ENCODE results near the gene IGFN1.
"Not testable (repeated sequence)": the region's sequence is repeated elsewhere in the genome, so short reads cannot be mapped to it uniquely, and the experiment has no call there.

The IGFN1 gene

DNA sequence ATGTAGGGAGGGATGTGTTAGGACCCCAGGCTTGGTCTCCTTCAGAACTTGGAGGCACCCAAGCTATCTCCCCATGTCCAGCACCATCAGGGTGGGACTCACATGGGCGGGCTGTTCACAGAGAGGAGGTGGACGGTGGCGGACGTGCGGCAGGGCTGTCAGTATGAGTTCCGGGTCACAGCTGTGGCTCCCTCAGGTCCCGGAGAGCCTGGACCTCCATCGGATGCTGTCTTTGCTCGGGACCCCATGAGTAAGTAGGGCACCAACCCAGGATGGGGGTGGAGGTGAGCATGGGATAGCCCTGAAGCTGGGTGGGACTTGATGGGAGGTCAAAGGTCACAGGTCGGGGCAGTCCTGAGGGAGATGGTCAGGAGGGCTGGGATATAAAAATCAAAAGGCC, 27.8 kb downstream of the IGFN1 start:
- DNase-seq (ENCODE audit: low read depth) = no peak

DNA sequence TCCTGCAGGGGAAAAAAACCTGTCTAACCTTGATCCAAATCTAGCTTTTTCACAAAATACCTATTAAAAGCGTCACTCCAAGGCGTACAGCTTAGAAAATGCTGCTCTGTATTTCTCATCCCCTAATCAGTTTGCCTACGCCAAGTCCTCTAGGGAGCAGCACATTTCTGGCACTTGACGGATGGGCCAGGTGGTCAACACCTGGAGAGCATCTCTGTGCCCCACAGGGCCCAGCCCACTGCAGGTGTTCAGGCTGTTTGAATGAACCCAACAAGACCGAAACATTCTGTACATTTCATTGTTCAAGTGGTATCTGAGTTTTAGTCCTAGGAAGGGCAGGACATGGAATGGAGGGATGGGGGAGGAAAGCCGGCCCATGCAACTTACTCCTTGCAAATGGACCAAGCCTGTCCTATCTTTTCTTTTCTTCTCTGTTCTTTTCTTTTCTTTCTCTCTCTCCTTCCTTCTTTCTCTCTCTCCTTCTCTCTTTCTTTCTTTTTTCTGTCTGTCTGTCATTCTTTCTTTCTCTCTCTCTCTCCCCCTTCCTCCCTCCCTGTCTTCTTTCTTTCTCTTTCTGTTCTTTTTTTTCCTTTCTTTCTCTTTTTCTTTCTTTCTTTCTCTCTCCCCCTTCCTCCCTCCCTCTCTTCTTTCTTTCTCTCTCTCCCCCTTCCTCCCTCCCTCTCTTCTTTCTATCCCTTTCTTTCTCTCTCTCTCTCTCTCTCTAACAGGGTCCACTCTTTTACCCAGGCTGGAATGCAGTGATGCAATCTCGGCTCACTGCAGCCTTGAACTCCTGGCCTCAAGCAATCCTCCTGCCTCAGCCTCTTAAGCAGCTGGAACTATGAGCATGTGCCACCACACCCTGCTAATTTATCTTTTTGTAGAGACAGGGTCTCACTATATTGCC, 29.1 kb downstream of the IGFN1 start:
- no peak for DNase-seq (ENCODE audit: low read depth)

DNA sequence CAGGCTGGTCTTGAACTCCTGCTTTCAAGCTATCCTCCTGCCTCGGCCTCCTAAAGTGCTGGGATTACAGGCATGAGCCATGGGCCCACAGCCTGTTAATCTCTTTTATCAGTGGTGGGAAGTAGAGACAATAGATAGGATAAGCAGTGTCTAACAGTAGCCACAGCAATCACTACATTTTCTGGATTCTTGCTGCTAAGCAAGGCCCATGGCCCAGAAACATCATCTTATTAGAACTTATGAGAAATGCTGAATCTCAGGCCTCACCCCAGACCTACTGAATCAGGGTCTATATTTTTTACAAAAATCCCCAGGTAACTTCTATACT, 29.7 kb downstream of the IGFN1 start:
- DNase-seq (ENCODE audit: low read depth) = no peak

DNA sequence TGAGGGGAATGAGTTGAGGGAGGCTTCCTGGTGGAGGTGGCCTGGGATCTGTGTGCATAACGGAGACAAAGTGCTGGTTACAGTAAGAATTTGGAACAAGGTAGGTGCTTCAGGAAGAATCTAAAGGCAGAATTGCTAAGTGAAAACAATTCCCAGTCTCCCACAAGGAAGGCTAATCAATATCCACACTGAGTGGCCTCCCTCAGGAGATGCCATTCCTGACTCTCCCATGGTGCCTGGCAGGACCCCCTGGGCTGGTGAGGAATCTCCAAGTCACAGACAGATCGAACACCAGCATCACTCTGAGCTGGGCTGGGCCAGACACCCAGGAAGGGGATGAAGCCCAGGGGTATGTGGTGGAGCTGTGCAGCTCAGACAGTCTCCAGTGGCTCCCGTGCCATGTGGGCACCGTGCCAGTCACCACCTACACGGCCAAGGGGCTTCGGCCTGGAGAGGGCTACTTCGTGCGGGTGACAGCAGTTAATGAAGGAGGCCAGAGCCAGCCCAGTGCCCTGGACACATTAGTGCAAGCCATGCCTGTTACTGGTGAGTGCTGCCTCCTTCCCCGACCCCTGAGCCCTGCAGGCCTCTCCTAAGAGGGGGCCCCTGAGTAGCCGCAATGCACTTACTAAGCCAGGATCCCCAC, 30.7 kb downstream of the IGFN1 start:
- no peak for DNase-seq (ENCODE audit: low read depth)

DNA sequence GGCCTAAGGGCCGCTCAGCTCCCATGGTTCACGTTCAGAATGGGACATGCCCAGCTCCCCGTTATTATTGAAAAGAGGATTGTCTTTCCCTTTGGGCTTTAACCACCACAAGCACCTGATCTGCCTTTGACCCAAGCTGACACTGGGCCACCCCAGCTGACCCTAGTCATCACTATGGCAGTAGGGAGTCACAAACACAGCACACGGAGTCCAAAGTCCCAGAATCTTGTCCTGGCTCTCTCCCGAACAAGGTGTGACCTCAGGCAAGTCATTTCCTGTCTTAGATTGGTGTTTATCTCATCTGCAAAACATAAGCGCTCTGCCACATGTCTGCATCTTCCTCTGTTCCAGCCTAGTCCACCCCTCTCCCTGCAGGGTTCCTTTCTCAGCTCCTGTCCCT, 31.5 kb downstream of the IGFN1 start:
- DNase-seq (ENCODE audit: low read depth) = no peak

DNA sequence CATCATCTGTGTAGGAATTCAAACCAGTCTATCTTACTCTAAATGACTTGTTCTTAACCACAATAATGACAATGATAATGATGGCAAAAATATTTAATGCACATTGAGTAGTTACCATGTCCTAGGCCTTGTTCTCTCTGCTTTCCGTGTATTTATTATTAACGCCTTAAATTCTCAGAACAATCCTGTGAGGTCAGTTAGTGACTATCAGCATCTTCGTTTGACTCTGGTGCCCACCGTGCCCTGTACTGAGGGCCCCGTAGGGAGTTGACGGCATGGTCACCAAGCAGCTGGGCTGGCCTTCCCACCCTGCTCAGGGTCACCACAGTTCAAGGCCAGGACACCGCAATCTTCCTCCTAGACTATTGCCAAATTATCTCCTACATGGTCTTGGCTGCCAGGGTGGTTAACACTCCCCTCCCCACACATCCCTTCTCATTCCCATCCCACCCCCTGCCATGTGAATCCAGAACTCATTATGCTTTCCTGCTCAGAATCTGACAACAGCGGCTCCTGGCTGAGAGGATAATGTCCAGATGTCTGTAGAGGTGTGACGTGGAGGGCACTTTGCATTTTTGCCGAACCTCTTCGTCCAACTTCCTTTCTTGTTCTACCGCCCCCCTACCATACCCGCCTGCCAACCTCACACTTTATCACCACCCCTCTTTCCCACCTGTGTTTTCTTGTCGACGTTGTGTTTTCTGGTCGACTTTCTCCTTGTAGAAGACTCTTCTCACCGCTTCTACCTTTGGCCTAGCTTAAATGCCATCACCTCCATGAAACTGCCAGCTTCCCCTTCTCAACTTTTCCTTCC, 33.4 kb downstream of the IGFN1 start:
- no peak for DNase-seq (ENCODE audit: low read depth)

DNA sequence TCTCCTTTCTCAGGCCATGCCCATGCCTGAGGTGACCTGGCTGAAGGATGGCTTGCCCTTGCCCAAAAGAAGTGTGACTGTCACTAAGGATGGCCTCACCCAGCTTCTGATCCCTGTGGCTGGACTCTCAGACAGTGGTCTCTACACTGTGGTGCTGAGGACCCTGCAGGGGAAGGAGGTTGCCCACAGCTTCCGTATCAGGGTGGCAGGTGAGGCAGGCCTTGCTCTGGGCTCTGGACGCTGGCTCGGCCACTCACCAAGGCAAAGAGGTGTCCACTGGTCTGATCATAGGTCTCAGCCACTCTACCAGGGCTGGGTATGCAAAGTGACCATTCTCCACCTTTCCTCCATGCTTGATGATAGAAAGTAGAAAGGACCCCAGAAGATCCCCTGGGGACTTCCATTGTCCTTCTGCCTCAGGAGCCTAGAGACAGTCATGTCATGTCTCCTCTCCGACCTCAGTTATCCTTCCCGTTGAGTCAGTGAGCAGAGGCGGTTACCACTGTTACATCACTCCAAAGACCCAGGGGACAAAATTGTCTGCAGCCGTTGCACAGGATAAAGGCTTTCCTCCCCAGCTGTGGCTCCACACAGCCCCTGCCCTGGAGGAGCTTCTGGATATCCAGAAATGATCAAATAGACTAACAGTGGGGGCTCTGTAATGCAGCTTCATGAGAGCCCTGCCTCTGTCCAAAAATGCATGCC, 34.2 kb downstream of the IGFN1 start:
- no peak for DNase-seq (ENCODE audit: low read depth)

DNA sequence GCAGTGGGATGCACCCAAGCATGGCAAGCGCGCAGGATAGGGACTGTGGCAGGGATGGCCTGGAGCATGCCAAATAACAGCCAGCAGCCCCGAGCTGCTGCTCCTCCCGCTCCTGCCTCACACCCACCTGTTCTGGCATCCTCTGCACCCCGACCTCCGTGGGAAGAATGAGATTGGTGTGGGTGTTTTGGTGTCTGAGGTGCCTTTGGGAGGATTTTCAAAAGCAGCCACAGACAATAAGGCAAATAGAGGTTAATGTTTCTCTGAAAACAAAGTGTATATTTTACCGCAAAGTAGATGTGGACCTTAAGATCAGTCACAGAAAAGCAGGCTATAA, 35.5 kb downstream of the IGFN1 start:
- no peak for DNase-seq (ENCODE audit: low read depth)

DNA sequence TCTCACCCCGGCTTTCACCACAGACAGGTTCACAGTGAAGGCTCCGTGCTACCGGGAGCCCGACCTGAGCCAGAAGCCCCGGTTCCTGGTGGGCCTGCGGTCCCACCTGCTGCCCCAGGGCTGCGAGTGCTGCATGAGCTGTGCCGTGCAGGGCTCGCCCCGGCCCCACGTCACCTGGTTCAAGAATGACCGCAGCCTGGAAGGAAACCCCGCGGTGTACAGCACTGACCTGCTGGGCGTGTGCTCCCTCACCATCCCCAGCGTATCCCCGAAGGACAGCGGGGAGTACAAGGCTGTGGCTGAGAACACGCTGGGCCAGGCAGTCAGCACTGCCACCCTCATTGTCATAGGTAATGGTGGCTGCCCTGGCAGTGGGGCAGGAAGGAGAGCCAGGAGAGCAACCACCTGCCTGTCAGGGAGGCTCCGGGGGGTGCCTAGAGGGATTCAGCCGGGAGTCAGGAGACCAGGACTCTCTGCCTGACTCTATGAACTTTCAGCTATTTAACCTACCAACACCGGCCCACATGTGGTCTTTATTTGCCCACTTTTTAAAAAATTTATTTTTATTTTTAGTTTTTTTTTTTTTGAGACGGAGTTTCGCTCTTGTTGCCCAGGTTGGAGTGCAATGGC, 36.4 kb downstream of the IGFN1 start:
- no peak for DNase-seq (ENCODE audit: low read depth)

DNA sequence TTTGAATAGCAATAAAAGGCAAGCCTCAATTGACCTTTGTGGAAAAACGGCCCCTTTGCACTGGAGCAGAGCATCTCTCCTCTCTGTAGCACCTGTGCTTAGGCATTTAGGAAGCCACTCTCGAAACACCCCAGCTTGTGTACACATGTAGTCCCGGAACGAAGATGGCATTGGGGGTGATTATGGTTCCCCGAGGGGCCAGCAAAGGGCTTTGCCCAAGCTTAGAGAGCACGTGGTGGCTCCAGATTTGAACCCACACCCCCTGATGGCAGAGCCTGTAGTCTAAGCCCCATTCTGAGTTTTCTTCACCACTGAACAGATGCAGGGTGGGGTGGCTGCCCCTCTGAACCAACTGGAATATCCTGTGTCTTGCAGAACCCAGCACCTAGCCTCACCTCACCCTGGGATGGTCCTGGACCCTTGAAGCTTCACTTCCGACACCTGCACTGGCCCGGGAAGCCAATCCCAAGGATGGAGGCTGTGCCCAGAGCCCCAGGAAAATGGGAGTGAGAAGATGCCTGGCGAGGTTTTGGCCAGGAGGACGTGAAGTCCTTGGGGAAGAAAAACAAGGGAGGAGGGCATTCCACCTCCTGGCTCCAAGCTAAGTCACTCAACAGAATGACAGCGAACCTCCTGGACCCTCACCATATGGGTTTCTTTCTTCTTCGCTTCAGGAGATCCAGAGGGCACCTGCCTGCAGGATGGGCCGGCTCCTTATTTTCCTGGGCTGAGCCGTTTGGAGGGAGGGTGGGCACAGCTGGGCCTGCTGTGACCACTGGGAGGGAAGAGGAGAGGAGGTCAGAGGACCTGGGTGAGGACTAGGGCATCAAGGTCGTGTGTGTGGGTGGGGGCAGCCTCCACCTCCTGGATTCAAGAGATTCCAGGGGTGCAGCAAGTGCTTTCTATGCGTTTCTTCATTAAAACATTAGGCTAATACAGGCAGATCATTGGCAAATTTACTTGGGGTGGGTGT, 37.7 kb downstream of the IGFN1 start:
- DNase-seq (ENCODE audit: low read depth) = no peak

DNA sequence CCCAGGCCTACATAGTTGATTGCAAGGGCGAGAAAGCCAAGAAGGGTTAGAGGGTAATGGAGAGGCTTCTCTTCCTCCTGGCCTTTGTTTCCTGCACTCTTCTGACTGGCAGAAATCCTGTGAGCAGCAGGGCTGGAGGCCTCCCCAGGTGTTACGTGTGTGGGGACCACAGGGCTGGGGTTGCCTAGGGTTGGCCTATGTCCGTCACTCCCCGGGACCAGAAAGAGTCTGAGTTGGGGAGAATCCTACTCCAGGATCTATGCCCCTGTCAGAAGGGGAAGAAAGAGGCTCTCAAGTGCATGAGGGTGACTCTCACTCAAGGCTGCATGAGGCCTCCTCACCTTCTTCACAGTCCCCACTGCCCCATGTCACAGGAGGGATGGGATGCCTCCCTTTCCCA, 38.5 kb downstream of the IGFN1 start:
- DNase-seq (ENCODE audit: low read depth) = no peak

DNA sequence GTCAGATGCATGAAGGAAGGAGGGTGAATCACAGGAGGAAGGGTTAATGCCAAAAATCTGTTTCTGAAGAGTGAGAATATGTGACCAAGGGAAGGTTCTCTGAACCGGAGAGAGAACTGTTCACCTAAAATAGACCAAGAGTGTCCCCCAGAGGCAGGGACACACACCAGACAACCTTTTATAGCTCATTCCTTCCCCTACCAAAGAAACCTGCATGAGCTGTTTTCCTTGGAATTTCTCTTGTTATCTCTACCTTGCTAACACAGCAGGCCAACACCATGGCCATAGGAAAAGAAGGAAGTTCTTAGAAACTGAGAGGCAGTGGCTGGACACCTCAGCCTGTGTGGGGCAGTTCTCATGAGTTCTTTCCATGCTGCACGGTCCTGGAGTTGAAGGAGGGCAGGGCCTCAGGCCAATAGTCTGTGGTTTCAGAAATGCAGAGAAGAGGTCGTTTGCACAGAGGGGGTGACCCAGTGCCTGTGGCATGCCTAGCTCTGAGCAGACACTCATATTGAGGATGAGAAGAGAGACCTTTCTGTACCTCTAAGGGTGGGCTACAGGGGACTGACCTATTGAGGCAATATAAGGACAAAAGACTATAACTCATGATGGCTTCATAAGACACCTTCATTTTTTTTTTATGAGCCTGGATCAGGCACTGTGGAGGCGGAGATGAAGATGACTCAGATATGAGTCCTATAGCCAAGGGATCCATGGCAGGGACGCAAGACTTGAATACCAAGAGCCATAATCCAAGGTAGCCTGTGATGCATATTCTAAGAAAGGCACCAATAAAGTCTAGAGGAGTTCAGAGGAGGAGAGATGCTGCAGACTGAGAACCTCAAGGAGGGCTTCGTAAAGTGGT, 39.4 kb downstream of the IGFN1 start:
- no peak for DNase-seq (ENCODE audit: low read depth)

DNA sequence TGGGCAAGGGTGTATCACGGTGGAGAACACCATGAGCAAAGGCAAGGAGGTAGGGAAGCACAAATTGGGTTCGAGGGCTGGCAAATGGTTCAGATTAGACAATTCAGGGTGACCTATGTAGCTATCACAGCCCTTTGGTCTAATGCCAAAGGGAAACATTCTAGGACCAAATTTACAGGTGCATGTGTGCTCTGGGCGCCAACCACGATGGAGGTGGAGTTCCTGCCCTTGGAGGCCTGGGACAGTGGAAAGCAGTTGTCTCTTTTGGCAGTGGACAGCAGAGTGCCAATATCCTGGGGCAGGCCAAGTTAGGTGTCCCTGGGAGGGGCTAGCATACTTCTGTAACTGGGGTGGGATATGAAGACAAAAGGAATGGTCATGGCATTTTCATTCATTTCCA, 40.1 kb downstream of the IGFN1 start:
- DNase-seq (ENCODE audit: low read depth) = no peak

DNA sequence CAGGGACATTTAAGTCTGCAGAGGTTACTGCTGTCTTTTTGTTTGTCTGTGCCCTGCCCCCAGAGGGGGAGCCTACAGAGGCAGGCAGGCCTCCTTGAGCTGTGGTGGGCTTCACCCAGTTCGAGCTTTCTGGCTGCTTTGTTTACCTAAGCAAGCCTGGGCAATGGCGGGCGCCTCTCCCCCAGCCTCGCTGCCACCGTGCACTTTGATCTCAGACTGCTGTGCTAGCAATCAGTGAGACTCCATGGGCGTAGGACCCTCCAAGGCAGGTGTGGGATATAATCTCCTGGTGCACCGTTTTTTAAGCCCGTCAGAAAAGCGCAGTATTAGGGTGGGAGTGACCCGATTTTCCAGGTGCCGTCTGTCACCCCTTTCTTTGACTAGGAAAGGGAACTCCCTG, 49.0 kb downstream of the IGFN1 start:
- not testable (repeated sequence) for DNase-seq (ENCODE audit: low read depth)

DNA sequence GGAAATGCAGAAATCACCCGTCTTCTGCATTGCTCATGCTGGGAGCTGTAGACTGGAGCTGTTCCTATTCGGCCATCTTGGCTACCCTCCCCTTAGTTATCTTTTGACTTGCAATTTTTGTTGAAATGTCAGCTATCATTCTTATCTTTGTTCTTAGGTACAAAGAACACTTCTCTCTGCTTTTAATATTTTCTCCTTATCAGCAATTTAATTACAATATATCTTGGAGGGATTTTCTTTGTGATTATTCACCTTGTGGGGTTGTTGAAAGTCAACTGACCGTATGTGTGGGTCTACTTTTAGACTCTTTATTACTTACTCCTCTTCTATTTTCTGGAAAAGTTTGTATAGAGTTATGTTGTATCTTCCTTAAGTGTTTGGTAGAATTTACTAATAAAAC, 49.5 kb downstream of the IGFN1 start:
- no peak for DNase-seq (ENCODE audit: low read depth)

DNA sequence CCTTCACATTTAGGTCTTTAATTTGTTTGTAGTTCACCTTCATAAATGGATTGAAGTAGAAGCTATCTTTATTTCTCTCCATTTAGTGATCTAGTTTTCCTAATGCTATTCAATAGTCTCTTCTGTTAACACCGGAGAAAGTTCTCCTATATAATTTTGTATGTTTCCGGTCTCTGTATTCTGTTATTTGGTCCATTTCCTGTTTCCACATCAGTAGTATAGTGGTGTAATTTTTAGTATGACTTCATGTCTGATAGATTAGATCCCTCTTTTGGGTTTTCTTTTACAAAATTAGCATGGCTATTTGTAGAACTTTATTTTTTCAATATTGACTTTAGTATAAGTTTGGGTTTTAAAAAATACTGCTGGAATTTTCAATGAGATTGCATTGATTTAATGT, 51.1 kb downstream of the IGFN1 start:
- DNase-seq (ENCODE audit: low read depth) = no peak

DNA sequence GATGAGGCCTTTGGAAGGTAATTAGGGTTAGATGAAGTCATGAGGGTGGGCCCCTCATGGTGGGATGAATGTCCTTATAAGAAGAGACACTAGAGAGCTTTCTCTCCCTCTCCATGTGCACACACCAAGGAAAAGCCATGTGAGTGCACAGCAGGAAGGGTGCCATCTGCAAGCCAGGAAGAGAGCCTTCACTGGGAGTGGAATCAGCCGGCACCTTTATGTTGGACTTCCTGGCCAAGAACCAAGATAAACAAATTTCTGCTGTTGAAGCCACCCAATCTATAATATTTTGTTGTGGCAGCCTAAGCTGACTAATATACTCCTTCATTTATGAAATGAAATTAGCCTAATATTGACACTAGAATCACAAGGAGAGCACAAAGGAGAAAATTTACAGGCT, 54.5 kb downstream of the IGFN1 start:
- no peak for DNase-seq (ENCODE audit: low read depth)

DNA sequence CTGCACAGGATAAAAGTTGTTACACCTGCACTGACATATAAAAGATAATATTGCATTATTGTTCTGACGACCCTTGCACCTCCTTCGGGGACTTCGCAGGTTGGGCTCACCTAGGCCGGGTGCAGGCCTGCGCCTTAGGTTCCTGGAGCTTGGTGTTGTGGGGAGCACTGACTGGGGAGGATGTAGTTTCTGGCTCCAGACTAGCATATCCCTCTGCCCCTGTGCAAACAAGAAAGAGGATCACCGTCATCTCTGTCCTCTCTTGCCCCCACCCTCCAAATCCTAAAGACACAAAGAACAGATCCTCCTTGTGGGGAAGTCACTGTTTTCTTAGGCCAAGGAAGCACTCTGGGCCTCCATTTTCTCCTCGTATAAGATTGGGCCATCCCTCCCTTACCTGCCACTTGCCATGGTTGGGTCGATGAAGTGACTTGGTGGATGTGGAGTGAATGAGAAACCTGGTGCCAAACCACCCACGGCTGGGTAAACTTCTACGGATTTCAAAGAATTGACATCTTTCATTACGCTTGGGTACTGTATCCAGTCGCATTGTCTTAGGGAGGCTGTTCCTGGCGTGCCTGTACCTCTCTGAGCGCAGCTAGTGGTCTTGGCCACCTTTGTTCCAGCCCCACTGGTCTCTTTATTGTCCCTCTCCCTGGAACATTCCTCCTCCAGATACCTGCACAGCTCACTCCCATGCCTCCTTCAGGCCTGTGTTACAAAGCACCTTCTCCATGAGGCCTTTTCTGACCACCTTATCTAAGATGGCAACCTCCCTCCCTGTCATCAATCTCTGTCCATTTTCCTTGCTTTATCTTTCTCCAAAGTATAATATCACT, 58.3 kb downstream of the IGFN1 start:
- DNase-seq (ENCODE audit: low read depth) = no peak

All from activated gamma-delta T cell treated with anti-CD3 and anti-CD28 coated beads, Interleukin-2, amount 50 U/mL, for 16 hours (primary cell).